PC-9 (cell line): ENCODE results near the gene MFSD11.

Experiments
- EZH2 ChIP-seq: fragments of 200-600 bp; sonication (generic); IDR thresholded peaks from 2 replicates; pipeline ENCODE4 v1.8.0; 2017; ENCODE audit warnings: antibody characterized with exemption, low read depth
- TF ChIP-seq, protein P1 (sequence below): fragments of 200-600 bp; sonication (generic); conservative IDR thresholded peaks from 2 replicates; pipeline ENCODE4 v1.6.1; 2017; ENCODE audit warnings: mixed run types, antibody characterized with exemption, mild to moderate bottlenecking, moderate library complexity

DNA sequence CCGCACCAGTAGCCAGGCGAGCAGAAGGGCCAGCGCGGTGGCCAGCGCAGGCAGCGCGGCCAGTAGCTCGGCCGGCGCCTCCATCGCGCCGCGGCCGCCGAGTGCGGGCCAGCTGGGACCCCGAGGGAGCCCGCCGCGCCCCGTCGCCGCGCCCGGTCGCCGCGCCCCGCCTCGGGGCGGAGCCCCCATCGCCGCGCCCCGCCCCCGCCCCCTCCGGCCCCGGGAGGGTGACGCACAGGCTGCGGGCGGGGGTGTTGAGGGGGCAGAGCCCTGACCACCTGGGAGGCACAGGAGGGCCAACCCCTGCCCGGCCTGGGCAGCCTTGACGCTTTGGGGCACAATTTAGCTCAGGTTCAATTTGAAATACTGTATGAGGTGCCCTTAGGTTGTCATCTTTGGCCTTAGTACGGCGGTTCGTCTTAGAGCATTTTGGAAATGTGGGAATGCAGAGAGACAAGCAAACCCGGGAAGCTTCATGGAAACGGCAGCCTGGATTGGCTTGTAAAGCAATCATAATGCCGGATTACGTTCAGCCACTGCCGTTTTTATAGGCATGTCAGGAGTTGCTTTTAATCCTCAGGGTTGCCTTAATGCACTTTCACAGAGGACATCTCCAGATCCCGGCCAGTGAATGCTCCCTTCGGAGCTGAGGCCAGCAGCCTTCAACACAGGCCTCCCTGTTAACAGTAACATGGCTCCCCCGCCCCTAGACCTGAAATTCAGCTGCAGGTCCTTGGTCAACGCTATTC is 26.9 kb upstream of the MFSD11 start, which contains the start of gene MXRA7:
- TF ChIP-seq, protein P1, sequence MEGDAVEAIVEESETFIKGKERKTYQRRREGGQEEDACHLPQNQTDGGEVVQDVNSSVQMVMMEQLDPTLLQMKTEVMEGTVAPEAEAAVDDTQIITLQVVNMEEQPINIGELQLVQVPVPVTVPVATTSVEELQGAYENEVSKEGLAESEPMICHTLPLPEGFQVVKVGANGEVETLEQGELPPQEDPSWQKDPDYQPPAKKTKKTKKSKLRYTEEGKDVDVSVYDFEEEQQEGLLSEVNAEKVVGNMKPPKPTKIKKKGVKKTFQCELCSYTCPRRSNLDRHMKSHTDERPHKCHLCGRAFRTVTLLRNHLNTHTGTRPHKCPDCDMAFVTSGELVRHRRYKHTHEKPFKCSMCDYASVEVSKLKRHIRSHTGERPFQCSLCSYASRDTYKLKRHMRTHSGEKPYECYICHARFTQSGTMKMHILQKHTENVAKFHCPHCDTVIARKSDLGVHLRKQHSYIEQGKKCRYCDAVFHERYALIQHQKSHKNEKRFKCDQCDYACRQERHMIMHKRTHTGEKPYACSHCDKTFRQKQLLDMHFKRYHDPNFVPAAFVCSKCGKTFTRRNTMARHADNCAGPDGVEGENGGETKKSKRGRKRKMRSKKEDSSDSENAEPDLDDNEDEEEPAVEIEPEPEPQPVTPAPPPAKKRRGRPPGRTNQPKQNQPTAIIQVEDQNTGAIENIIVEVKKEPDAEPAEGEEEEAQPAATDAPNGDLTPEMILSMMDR: no peak
- TF ChIP-seq EZH2: no peak
